GM12878 (cell line): ENCODE results near the gene MEI1. TPM values are rescaled to one million over a fixed set of nuclear protein-coding genes. Genes with fewer than 3 reads are reported as not detected.

Experiments
- ATAC-seq: fragments of 200-7000 bp; cut with Tn5 transposase; 3 replicates; pipeline ENCODE4 v1.9.1; 2020; ENCODE audit warnings: mild to moderate bottlenecking, moderate library complexity
- BruUV-seq: library from RNA; stranded (reverse); fragments of 400-500 nt; replicated peaks from 2 replicates; lab custom pipeline; 2021; lab: Mats Ljungman, UMichigan
- CTCF ChIA-PET: fragments of 300-600 bp; sonication (Branson Sonifier 250); formaldehyde crosslinking; extraction: SDS; loops from one replicate; lab custom pipeline; 2021; ENCODE audit warnings: inconsistent platforms; lab: Yijun Ruan, JAX
- POLR2A ChIA-PET: fragments of 350-600 bp; formaldehyde crosslinking; extraction: SDS; loops from one replicate; lab custom pipeline; 2021; ENCODE audit warnings: inconsistent platforms; lab: Charles Lee
- RAD21 ChIA-PET: fragments of 300-600 bp; sonication (Branson Sonifier 250); formaldehyde crosslinking; loops from one replicate; lab custom pipeline; 2023; ENCODE audit warnings: antibody characterized with exemption; ENCODE audit not compliant: unreplicated experiment; lab: Charles Lee
- SMC1A ChIA-PET: fragments of 300-600 bp; sonication (Branson Sonifier 250); formaldehyde crosslinking; loops from one replicate; lab custom pipeline; 2023; ENCODE audit not compliant: unreplicated experiment, uncharacterized antibody; lab: Charles Lee
- DNase-seq: peaks from one replicate; pipeline ENCODE4 v3.0.0-alpha.2; 2011; ENCODE audit warnings: low read depth, low spot score
- FAIRE-seq: peaks from 3 replicates; lab custom pipeline; 2011; peaks lifted over from hg19 to GRCh38; lab: Jason Lieb, UNC
- H2AFZ ChIP-seq: 2 replicates; pipeline ENCODE4 v1.6.0; 2011; ENCODE audit warnings: low read depth, low read length, control low read depth; ENCODE audit not compliant: control insufficient read depth
- H3K27ac ChIP-seq: 2 replicates; pipeline ENCODE4 v1.5.1; 2011; ENCODE audit warnings: control low read depth; ENCODE audit not compliant: control insufficient read depth, insufficient read depth
- H3K27me3 ChIP-seq, 2 experiments: replicated peaks in 1 of 2; 2 replicates each; pipeline versions ENCODE4 v1.6.0 to v1.6.1; 2011; ENCODE audit warnings: low read length in 1 of 2; ENCODE audit not compliant: control insufficient read depth in 2 of 2, insufficient read depth in 2 of 2
- H3K36me3 ChIP-seq, 2 experiments: 2 replicates each; pipeline ENCODE4 v1.5.1; 2011; ENCODE audit warnings: low read length in 1 of 2; ENCODE audit not compliant: control insufficient read depth in 2 of 2, insufficient read depth in 2 of 2
- H3K4me1 ChIP-seq: 2 replicates; pipeline ENCODE4 v1.6.1; 2011; ENCODE audit warnings: mild to moderate bottlenecking, low read length, moderate library complexity, mixed read lengths; ENCODE audit not compliant: control insufficient read depth, insufficient read depth
- H3K4me2 ChIP-seq: 2 replicates; pipeline ENCODE4 v1.6.0; 2011; ENCODE audit warnings: control low read depth; ENCODE audit not compliant: control insufficient read depth, insufficient read depth
- H3K4me3 ChIP-seq: fragments of 200-600 bp; sonication (generic); 2 replicates; pipeline ENCODE4 v1.5.1; 2016
- H3K79me2 ChIP-seq: 2 replicates; pipeline ENCODE4 v1.6.0; 2011; ENCODE audit warnings: low read length; ENCODE audit not compliant: control insufficient read depth, insufficient read depth
- H3K9ac ChIP-seq: 2 replicates; pipeline ENCODE4 v1.8.0; 2011; ENCODE audit warnings: low read length, control low read depth, mixed read lengths; ENCODE audit not compliant: control insufficient read depth, insufficient read depth
- H3K9me3 ChIP-seq: replicated peaks from 3 replicates; pipeline ENCODE4 v1.5.1; 2011; ENCODE audit warnings: mild to moderate bottlenecking, low read length; ENCODE audit not compliant: control insufficient read depth, insufficient read depth
- H4K20me1 ChIP-seq: 2 replicates; pipeline ENCODE4 v1.6.0; 2011; ENCODE audit not compliant: control insufficient read depth, insufficient read depth
- GATAD2B ChIP-seq: fragments of 450-650 bp; conservative IDR thresholded peaks from 2 replicates; pipeline ENCODE4 v1.6.1; 2017; ENCODE audit warnings: low read depth, mild to moderate bottlenecking, moderate library complexity
- HDGF ChIP-seq: fragments of 450-650 bp; IDR thresholded peaks from 2 replicates; pipeline ENCODE4 v1.6.1; 2016; ENCODE audit warnings: antibody characterized with exemption
- IKZF2 ChIP-seq, 2 experiments: fragments of 450-650 bp; IDR thresholded peaks; 2 replicates each; pipeline ENCODE4 v1.6.1; 2017; ENCODE audit warnings: mild to moderate bottlenecking in 2 of 2, moderate library complexity in 2 of 2
- IRF3 ChIP-seq: fragments of 450-650 bp; IDR thresholded peaks from 2 replicates; pipeline ENCODE4 v1.6.1; 2014; ENCODE audit warnings: mild to moderate bottlenecking
- MYC ChIP-seq: IDR thresholded peaks from 2 replicates; pipeline ENCODE4 v1.6.1; 2011; ENCODE audit warnings: mild to moderate bottlenecking, low read length, moderate library complexity, inconsistent platforms; ENCODE audit not compliant: insufficient read depth, insufficient replicate concordance, insufficient read length, severe bottlenecking
- NBN ChIP-seq: fragments of 450-650 bp; IDR thresholded peaks from 2 replicates; pipeline ENCODE4 v1.6.1; 2016
- NFYA ChIP-seq: IDR thresholded peaks from 2 replicates; pipeline ENCODE4 v1.6.1; 2011; ENCODE audit warnings: low read depth, mild to moderate bottlenecking, low read length, improper control_type of control experiment, borderline replicate concordance
- NR2F1 ChIP-seq: fragments of 450-650 bp; conservative IDR thresholded peaks from 2 replicates; pipeline ENCODE4 v1.6.1; 2017; ENCODE audit warnings: mild to moderate bottlenecking
- POLR2AphosphoS5 ChIP-seq: IDR thresholded peaks from 2 replicates; pipeline ENCODE4 v1.6.1; 2011; ENCODE audit warnings: mild to moderate bottlenecking, low read length, inconsistent platforms
- RUNX3 ChIP-seq: IDR thresholded peaks from 2 replicates; pipeline ENCODE4 v1.6.1; 2012; ENCODE audit warnings: low read length, inconsistent platforms
- SIX5 ChIP-seq: IDR thresholded peaks from 2 replicates; pipeline ENCODE4 v1.6.1; 2011; ENCODE audit warnings: mild to moderate bottlenecking, low read depth, low read length, moderate library complexity; ENCODE audit not compliant: severe bottlenecking
- SMAD1 ChIP-seq: fragments of 450-650 bp; IDR thresholded peaks from 2 replicates; pipeline ENCODE4 v1.6.1; 2018; ENCODE audit warnings: mild to moderate bottlenecking, low read depth; ENCODE audit not compliant: partially characterized antibody
- SREBF2 ChIP-seq: IDR thresholded peaks from 2 replicates; pipeline ENCODE4 v1.6.1; 2012; ENCODE audit warnings: mild to moderate bottlenecking, low read length
- ZBTB40 ChIP-seq: fragments of 450-650 bp; IDR thresholded peaks from 2 replicates; pipeline ENCODE4 v1.6.1; 2016; ENCODE audit warnings: mild to moderate bottlenecking, moderate library complexity, borderline replicate concordance
- WGBS: methylation state at CpG from one replicate; pipeline ENCODE4 v1.1.6; 2016; ENCODE audit warnings: low lambda C conversion rate; ENCODE audit not compliant: insufficient replicate concordance, insufficient coverage; ENCODE audit errors: missing lambda C conversion rate; 5-methylcytosine and 5-hydroxymethylcytosine counted together
- in situ Hi-C: fragments of 300-500 bp; cut with MboI; formaldehyde crosslinking; loops from 9 replicates; pipeline ENCODE4 v1.14.3; 2018; ENCODE audit warnings: mixed read lengths
- intact Hi-C: fragments of 100-400 bp; cut with micrococcal nuclease; formaldehyde crosslinking; loops from one replicate; pipeline ENCODE4 v1.14.2; 2022; ENCODE audit not compliant: unreplicated experiment
- polyA plus RNA-seq, 11 experiments: library from polyadenylated mRNA; depleted of rRNA in 4 of 11; unstranded in 6 of 11; stranded (reverse) in 5 of 11; fragments of >200 nt; fragmentation: Nextera tagmentation in 4 of 11; fragmentation: Illumina TruSeq in 1 of 11; extraction: Ambion mirVana in 4 of 11; extraction: Trizol in 1 of 11; gene quantifications; 1 replicate in 1 of 11; 2 replicates in 10 of 11; pipeline versions ENCODE4 v1.2.1 to v1.2.3, GENCODE V29; 2011 to 2016; ENCODE audit warnings: inconsistent platforms in 2 of 11, missing spikeins in 2 of 11, low read depth in 1 of 11
- total RNA-seq, 4 experiments: library from RNA; depleted of rRNA in 3 of 4; stranded (reverse); fragments of >200 nt in 3 of 4; fragmentation: Illumina TruSeq in 1 of 4; extraction: Trizol in 1 of 4; gene quantifications; 2 replicates each; pipeline versions ENCODE4 v1.2.1 to v1.2.3, GENCODE V29; 2013 to 2021

MEI1 gene
- total and polyA plus RNA-seq, 10 of the 15 experiments (the other 5 are each of a cell fraction or from before 2014, with no cell fraction given) = 27.9 to 48.9 (median 35.8) TPM

GRCh38 chr22:41782751-41783150 lies 83.4 kb downstream of the MEI1 start:
- no TSS peak for BruUV-seq
- WGBS = 68% methylated on average over 2 of the region's 2 CpGs
- in situ Hi-C loops = no loop called here

GRCh38 chr22:41787331-41787730 lies 88.0 kb downstream of the MEI1 start:
- in situ Hi-C loops (no loop called here), intact Hi-C loops (no loop called here)
- H4K20me1 ChIP-seq = no peaks in the 10 kb centered on the region
- no peak for DNase-seq
- no peaks in the 10 kb centered on the region for H3K27me3 ChIP-seq
- BruUV-seq = TSS peak; percentile 23
- FAIRE-seq = no peak
- H3K9me3 ChIP-seq = no peaks in the 10 kb centered on the region
- no peak overlapping the region for H3K27ac ChIP-seq
- CTCF ChIA-PET = interaction anchor here (0.9 to 2.2 kb wide), 5 partner anchors 14 to 90 kb away, joined by 3 to 9 read pairs (median 4); partner anchors contain the start of genes CCDC134 and MEI1
- H3K79me2 ChIP-seq = peaks cover 7% of the 10 kb centered on the region
- RAD21 ChIA-PET = interaction anchor here (0.8 to 1.1 kb wide), 3 partner anchors 14 to 91 kb away, joined by 3 to 5 read pairs (median 3); partner anchors contain the start of gene CCDC134
- SMC1A ChIA-PET = interaction anchor here (0.7 to 2.0 kb wide), 8 partner anchors 12 to 50 kb away, joined by 3 to 7 read pairs (median 4); partner anchors contain the start of gene CCDC134
- 100% methylated on average over 2 of the region's 2 CpGs for WGBS
- no peak for ATAC-seq
- H3K9ac ChIP-seq = no peak overlapping the region
- POLR2A ChIA-PET = interaction anchor here (0.6 to 10.4 kb wide), 2 partner anchors 12 to 221 kb away, joined by 3 to 172 read pairs; partner anchors contain the start of gene CCDC134
- H3K4me2 ChIP-seq = no peak overlapping the region
- no peak overlapping the region for H2AFZ ChIP-seq
- peaks cover 0 to 6% of the 10 kb centered on the region in 2 experiments; a peak in 1 of 4 replicates for H3K36me3 ChIP-seq
- peaks cover 13% of the 10 kb centered on the region for H3K4me1 ChIP-seq
- no peak overlapping the region for H3K4me3 ChIP-seq
- TF ChIP-seq SREBF2 = no peak
- no peak for TF ChIP-seq IRF3
- TF ChIP-seq NBN = no peak
- no peak for TF ChIP-seq ZBTB40
- no peak for TF ChIP-seq NFYA
- no peak for TF ChIP-seq NR2F1
- no peak for TF ChIP-seq POLR2AphosphoS5
- TF ChIP-seq GATAD2B = no peak
- TF ChIP-seq RUNX3 = no peak
- no peak for TF ChIP-seq SIX5

More at GRCh38 chr22:41782751-41783150, 83.4 kb downstream of the MEI1 start:
- ChIA-PET POLR2A (interaction anchor here (0.6 to 10.4 kb wide), 7 partner anchors 16 to 162 kb away, joined by 3 to 172 read pairs (median 8); partner anchors contain the start of genes CCDC134, DESI1, SREBF2 and XRCC6), SMC1A (interaction anchor here (0.6 to 5.4 kb wide), 6 partner anchors 10 to 85 kb away, joined by 3 to 57 read pairs (median 21); partner anchors contain the start of genes CCDC134 and MEI1), CTCF (interaction anchor here (0.7 to 4.8 kb wide), 9 partner anchors 15 to 330 kb away, joined by 3 to 47 read pairs (median 5); partner anchors contain the start of gene MEI1), RAD21 (interaction anchor here (1.0 to 4.4 kb wide), 8 partner anchors 10 to 157 kb away, joined by 3 to 56 read pairs (median 10); partner anchors contain the start of genes CCDC134 and MEI1)
- intact Hi-C loops = no loop called here
- peak overlapping the region; percentile 54 for H3K27ac ChIP-seq
- peak overlapping the region; percentile 76 for H3K4me3 ChIP-seq
- H3K36me3 ChIP-seq = peaks cover 0 to 2% of the 10 kb centered on the region in 2 experiments; a peak in 1 of 4 replicates
- ATAC-seq = no peak
- no peak for FAIRE-seq
- no peak overlapping the region for H2AFZ ChIP-seq
- DNase-seq = no peak
- peaks cover 18% of the 10 kb centered on the region for H3K79me2 ChIP-seq
- H3K9ac ChIP-seq = peak overlapping the region; percentile 16; the same call in 1 of the 2 replicates
- no peaks in the 10 kb centered on the region for H3K9me3 ChIP-seq
- H3K4me2 ChIP-seq = peak overlapping the region; percentile 98
- no peaks in the 10 kb centered on the region for H3K27me3 ChIP-seq
- peaks cover 21% of the 10 kb centered on the region for H3K4me1 ChIP-seq
- TF ChIP-seq MYC (no peak), HDGF (no peak), IKZF2 (IDR thresholded peaks at IDR 0.05) (no peak), SMAD1 (no peak)
- no peaks in the 10 kb centered on the region for H4K20me1 ChIP-seq
